K562 (cell line): ENCODE measurements around the gene VPS13D. TPM values are rescaled to one million over a fixed set of nuclear protein-coding genes. Genes with fewer than 3 reads are reported as not detected.

ENCODE experiments used
- BACH1 ChIP-seq: fragments of 200-800 bp; sonication (Bioruptor generic); IDR thresholded peaks from 2 replicates; pipeline ENCODE4 v1.6.1; 2016; ENCODE audit warnings: missing genetic modification characterization, missing compliant biosample characterization
- CHD7 ChIP-seq: fragments of 200-600 bp; sonication (generic); IDR thresholded peaks from one replicate; pipeline ENCODE4 v1.6.1; 2012; ENCODE audit warnings: mild to moderate bottlenecking, low read depth, low read length, inconsistent platforms
- E2F1 ChIP-seq: sonication (generic); formaldehyde crosslinking; IDR thresholded peaks from 2 replicates; pipeline ENCODE4 v1.8.1; 2023; ENCODE audit warnings: mild to moderate bottlenecking, missing genetic modification reagents, moderate library complexity
- FOS ChIP-seq: IDR thresholded peaks from 3 replicates; pipeline ENCODE4 v1.6.1; 2011; ENCODE audit not compliant: insufficient read length; ENCODE audit errors: extremely low read depth
- JUND ChIP-seq, 2 experiments: IDR thresholded peaks; 2 replicates in 1 of 2; 3 replicates in 1 of 2; pipeline ENCODE4 v1.6.1; 2011; ENCODE audit warnings: borderline replicate concordance in 2 of 2, low read depth in 2 of 2, low read length in 2 of 2, improper control_type of control experiment in 1 of 2, missing biosample characterization in 1 of 2, missing genetic modification characterization in 1 of 2, missing genetic modification reagents in 1 of 2
- ZBTB8A ChIP-seq: fragments of 450-650 bp; IDR thresholded peaks from 2 replicates; pipeline ENCODE4 v1.6.1; 2018; ENCODE audit warnings: mild to moderate bottlenecking, moderate library complexity; ENCODE audit not compliant: partially characterized antibody
- ZNF395 ChIP-seq: fragments of 200-800 bp; sonication (Bioruptor generic); IDR thresholded peaks from 2 replicates; pipeline ENCODE4 v1.6.1; 2017; ENCODE audit warnings: missing genetic modification characterization, missing compliant biosample characterization
- polyA plus RNA-seq, 8 experiments: library from polyadenylated mRNA; depleted of rRNA in 4 of 8; stranded (reverse) in 5 of 8; unstranded in 3 of 8; fragments of >200 nt; fragmentation: Nextera tagmentation in 2 of 8; fragmentation: Illumina TruSeq in 1 of 8; extraction: Ambion mirVana in 2 of 8; extraction: Trizol in 1 of 8; gene quantifications; 2 replicates each; pipeline versions ENCODE4 v1.2.1 to v1.2.3, GENCODE V29; 2011 to 2014; ENCODE audit warnings: inconsistent platforms in 1 of 8, missing spikeins in 1 of 8
- total RNA-seq, 7 experiments: library from RNA; depleted of rRNA in 6 of 7; stranded (reverse); fragments of >200 nt in 6 of 7; fragmentation: Illumina TruSeq in 2 of 7; extraction: Trizol in 2 of 7; gene quantifications; 2 replicates each; pipeline versions ENCODE4 v1.2.1 to v1.2.3, GENCODE V29; 2011 to 2021; ENCODE audit warnings: low replicate concordance in 1 of 7

Gene VPS13D
- total and polyA plus RNA-seq, 9 of the 15 experiments (the other 6 are each of a cell fraction or from before 2014, with no cell fraction given) = 6.1 to 51.5 (median 38.5) TPM

- TF ChIP-seq CHD7 = no peak
- no peak for TF ChIP-seq FOS
- no peak for TF ChIP-seq ZBTB8A
- TF ChIP-seq ZNF395 = no peak
- TF ChIP-seq E2F1 (CRISPR knock-in tag) = no peak
- TF ChIP-seq BACH1 = no peak
- TF ChIP-seq JUND (IDR thresholded peaks at IDR 0.05; ENCODE audit: borderline replicate concordance, low read depth, low read length) = no peak
- no peak for TF ChIP-seq JUND (tag; IDR thresholded peaks at IDR 0.05; ENCODE audit: borderline replicate concordance, low read depth, low read length)
Measured at GRCh38 chr1:12336413-12336812, 106.6 kb downstream of the VPS13D start (continued).
